Mesenchymal stem cell (in vitro differentiated cells and primary cell): ENCODE results near the gene PPP6R3.
A peak's percentile ranks its signal among the peaks of the same experiment; 100 is the strongest.

Experiments used
- DNase-seq: peaks from one replicate; pipeline ENCODE4 v3.0.0-alpha.2; 2013
- H2AFZ ChIP-seq: one replicate; pipeline ENCODE4 v1.6.1; 2013; ENCODE audit warnings: low read depth, mild to moderate bottlenecking, control low read depth, inconsistent platforms, low read length, moderate library complexity
- H2AK5ac ChIP-seq: 2 replicates; pipeline ENCODE4 v1.6.1; 2013; ENCODE audit warnings: low read length, moderate library complexity, mild to moderate bottlenecking, inconsistent platforms; ENCODE audit not compliant: severe bottlenecking
- H2BK120ac ChIP-seq: one replicate; pipeline ENCODE4 v1.6.1; 2013; ENCODE audit warnings: low read depth, mild to moderate bottlenecking, inconsistent platforms, low read length, moderate library complexity
- H2BK12ac ChIP-seq, 2 experiments: one replicate each; pipeline ENCODE4 v1.6.1; 2013; ENCODE audit warnings: inconsistent platforms in 2 of 2, low read length in 2 of 2, mild to moderate bottlenecking in 2 of 2, moderate library complexity in 2 of 2, control low read depth in 1 of 2
- H2BK15ac ChIP-seq: one replicate; pipeline ENCODE4 v1.6.1; 2013; ENCODE audit warnings: mild to moderate bottlenecking, low read depth, inconsistent platforms; ENCODE audit not compliant: poor library complexity, severe bottlenecking
- H2BK5ac ChIP-seq: 2 replicates; pipeline ENCODE4 v1.6.1; 2013; ENCODE audit warnings: low read depth, mild to moderate bottlenecking, low read length, control low read depth, inconsistent platforms; ENCODE audit not compliant: poor library complexity, severe bottlenecking
- H3K14ac ChIP-seq, 2 experiments: one replicate each; pipeline ENCODE4 v1.6.1; 2013; ENCODE audit warnings: inconsistent platforms in 2 of 2, low read length in 2 of 2, control low read depth in 1 of 2, mild to moderate bottlenecking in 1 of 2, moderate library complexity in 1 of 2
- H3K18ac ChIP-seq, 2 experiments: one replicate each; pipeline ENCODE4 v1.6.1; 2013; ENCODE audit warnings: inconsistent platforms in 2 of 2, low read length in 2 of 2, control low read depth in 1 of 2, low read depth in 1 of 2, mild to moderate bottlenecking in 1 of 2
- H3K23ac ChIP-seq, 2 experiments: one replicate each; pipeline ENCODE4 v1.6.1; 2013; ENCODE audit warnings: inconsistent platforms in 2 of 2, low read length in 2 of 2, mild to moderate bottlenecking in 2 of 2, moderate library complexity in 2 of 2, control low read depth in 1 of 2
- H3K27ac ChIP-seq: 2 replicates; pipeline ENCODE4 v1.5.1; 2013; ENCODE audit warnings: mild to moderate bottlenecking, moderate library complexity, low read length, control low read depth, inconsistent platforms; ENCODE audit not compliant: poor library complexity, severe bottlenecking
- H3K27me3 ChIP-seq, 2 experiments: 2 replicates each; pipeline versions ENCODE4 v1.6.1 to v1.7.0; 2013; ENCODE audit warnings: low read length in 2 of 2, mild to moderate bottlenecking in 2 of 2, moderate library complexity in 2 of 2, control low read depth in 1 of 2, inconsistent platforms in 1 of 2; ENCODE audit not compliant: control insufficient read depth in 1 of 2, insufficient read depth in 1 of 2
- H3K36me3 ChIP-seq, 2 experiments: 2 replicates each; pipeline versions ENCODE4 v1.6.1 to v1.7.0; 2013; ENCODE audit warnings: low read length in 2 of 2, control low read depth in 1 of 2, inconsistent platforms in 1 of 2, low read depth in 1 of 2, mild to moderate bottlenecking in 1 of 2; ENCODE audit not compliant: insufficient read depth in 2 of 2, control insufficient read depth in 1 of 2
- H3K4ac ChIP-seq, 2 experiments: one replicate each; pipeline ENCODE4 v1.6.1; 2013; ENCODE audit warnings: inconsistent platforms in 2 of 2, low read length in 2 of 2, mild to moderate bottlenecking in 2 of 2, moderate library complexity in 2 of 2, control low read depth in 1 of 2, low read depth in 1 of 2
- H3K4me1 ChIP-seq: 2 replicates; pipeline ENCODE4 v1.6.1; 2013; ENCODE audit warnings: low read depth, low read length, control low read depth; ENCODE audit not compliant: control insufficient read depth, insufficient read depth
- H3K4me2 ChIP-seq: 2 replicates; pipeline ENCODE4 v1.6.1; 2013; ENCODE audit warnings: low read length, mild to moderate bottlenecking, inconsistent platforms; ENCODE audit not compliant: poor library complexity, severe bottlenecking
- H3K4me3 ChIP-seq, 2 experiments: 2 replicates each; pipeline versions ENCODE4 v1.5.1 to v1.7.0; 2013; ENCODE audit warnings: low read length in 2 of 2, mild to moderate bottlenecking in 2 of 2, control low read depth in 1 of 2, low read depth in 1 of 2; ENCODE audit not compliant: insufficient read depth in 1 of 2
- H3K79me1 ChIP-seq: replicated peaks from 2 replicates; pipeline ENCODE4 v1.6.1; 2013; ENCODE audit warnings: mild to moderate bottlenecking, control low read depth, low read length, inconsistent platforms; ENCODE audit not compliant: poor library complexity, severe bottlenecking
- H3K9ac ChIP-seq: 2 replicates; pipeline ENCODE4 v1.7.0; 2013; ENCODE audit warnings: mild to moderate bottlenecking, low read length, moderate library complexity
- H3K9me3 ChIP-seq: 2 replicates; pipeline ENCODE4 v1.7.0; 2013; ENCODE audit warnings: mild to moderate bottlenecking, low read length; ENCODE audit not compliant: control insufficient read depth
- H4K8ac ChIP-seq: one replicate; pipeline ENCODE4 v1.6.1; 2013; ENCODE audit warnings: inconsistent platforms, mild to moderate bottlenecking, low read length, moderate library complexity
- H4K91ac ChIP-seq: one replicate; pipeline ENCODE4 v1.6.1; 2013; ENCODE audit warnings: mild to moderate bottlenecking, low read length, inconsistent platforms
- WGBS: methylation state at CpG from one replicate; pipeline ENCODE4 v1.1.7; 2013; ENCODE audit warnings: mixed read lengths; 5-methylcytosine and 5-hydroxymethylcytosine counted together

Gene PPP6R3

GRCh38 chr11:68480193-68480592 lies 19.6 kb downstream of the PPP6R3 start:
- no peak overlapping the region for H2BK15ac ChIP-seq
- no peak overlapping the region for H3K4me2 ChIP-seq
- H3K36me3 ChIP-seq, result no peaks in the 10 kb centered on the region
- no peak overlapping the region for H3K18ac ChIP-seq
- no peak for DNase-seq
- no peak overlapping the region for H2AK5ac ChIP-seq
- H3K14ac ChIP-seq, result no peak overlapping the region
- no peak overlapping the region for H3K23ac ChIP-seq
- no peak overlapping the region for H4K8ac ChIP-seq
- H3K79me1 ChIP-seq, result no peaks in the 10 kb centered on the region
- no peaks in the 10 kb centered on the region for H3K27me3 ChIP-seq
- WGBS, result over 99% methylated on average over 2 of the region's 2 CpGs
- H2BK120ac ChIP-seq, result no peak overlapping the region
- H3K4ac ChIP-seq, result no peak overlapping the region
- H3K4me3 ChIP-seq, result no peak overlapping the region
- H3K27ac ChIP-seq, result no peak overlapping the region
- H4K91ac ChIP-seq, result no peak overlapping the region
- H3K4me1 ChIP-seq, result no peaks in the 10 kb centered on the region
- no peak overlapping the region for H2AFZ ChIP-seq
- no peak overlapping the region for H3K9ac ChIP-seq
- no peak overlapping the region for H2BK12ac ChIP-seq
- H2BK5ac ChIP-seq, result no peak overlapping the region
- no peaks in the 10 kb centered on the region for H3K9me3 ChIP-seq

DNA sequence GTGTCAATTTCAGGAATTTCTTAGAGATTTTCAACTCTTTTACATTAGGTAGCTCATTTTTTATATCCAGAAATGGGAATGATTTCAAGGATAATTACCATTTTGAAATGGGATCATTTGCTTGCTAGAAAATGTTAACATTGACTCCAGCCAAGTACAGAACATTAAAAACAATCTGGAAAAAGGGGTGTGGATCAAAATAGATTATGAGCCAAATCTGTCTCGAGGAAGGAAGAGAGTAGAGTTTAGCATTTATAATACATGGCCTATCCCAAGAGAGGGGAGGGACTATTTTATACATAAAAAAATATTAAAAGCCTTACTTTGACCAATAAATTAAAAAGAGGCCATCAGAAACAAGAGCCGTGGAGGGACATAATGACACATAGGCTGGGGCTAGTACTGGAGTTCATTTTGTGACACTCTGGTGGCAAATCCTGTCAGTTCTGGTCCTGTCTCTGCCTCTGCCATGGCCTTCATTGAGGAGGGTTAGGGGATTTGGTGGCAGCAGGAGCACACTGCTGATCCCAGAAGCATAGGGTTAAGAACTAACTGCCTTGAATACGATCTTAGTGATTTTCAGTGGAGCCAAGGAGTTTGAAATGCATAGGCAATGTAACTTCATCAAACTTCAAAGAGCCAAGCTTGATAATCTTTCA lies 20.4 kb downstream of the PPP6R3 start:
- H3K4ac ChIP-seq, result no peak overlapping the region
- no peak for DNase-seq
- H3K14ac ChIP-seq, result no peak overlapping the region
- H3K27ac ChIP-seq, result no peak overlapping the region
- no peaks in the 10 kb centered on the region for H3K27me3 ChIP-seq
- H2BK120ac ChIP-seq, result no peak overlapping the region
- no peak overlapping the region for H2BK5ac ChIP-seq
- H4K91ac ChIP-seq, result no peak overlapping the region
- H3K18ac ChIP-seq, result no peak overlapping the region
- H2BK15ac ChIP-seq, result no peak overlapping the region
- H3K79me1 ChIP-seq, result no peaks in the 10 kb centered on the region
- H3K4me1 ChIP-seq, result no peaks in the 10 kb centered on the region
- no peak overlapping the region for H3K4me2 ChIP-seq
- no peak overlapping the region for H3K4me3 ChIP-seq
- H2AFZ ChIP-seq, result no peak overlapping the region
- 94% methylated on average over 2 of the region's 3 CpGs for WGBS
- H2AK5ac ChIP-seq, result no peak overlapping the region
- no peak overlapping the region for H2BK12ac ChIP-seq
- H3K9ac ChIP-seq, result no peak overlapping the region
- no peaks in the 10 kb centered on the region for H3K36me3 ChIP-seq
- peak overlapping the region in 1 of 2 experiments; percentile 96 for H3K23ac ChIP-seq
- H4K8ac ChIP-seq, result no peak overlapping the region
- no peaks in the 10 kb centered on the region for H3K9me3 ChIP-seq

GRCh38 chr11:68481579-68482240 lies 21.2 kb downstream of the PPP6R3 start:
- Histone ChIP-seq H2BK12ac (no peak overlapping the region), H3K27me3 (no peaks in the 10 kb centered on the region), H3K4me1 (no peaks in the 10 kb centered on the region), H4K91ac (no peak overlapping the region), H3K18ac (no peak overlapping the region), H3K23ac (no peak overlapping the region), H3K4me2 (no peak overlapping the region), H3K36me3 (no peaks in the 10 kb centered on the region), H2BK15ac (no peak overlapping the region), H2AK5ac (no peak overlapping the region), H2BK5ac (no peak overlapping the region), H3K14ac (no peak overlapping the region), H3K9me3 (no peaks in the 10 kb centered on the region), H3K79me1 (no peaks in the 10 kb centered on the region), H2BK120ac (no peak overlapping the region), H3K27ac (no peak overlapping the region), H3K9ac (no peak overlapping the region), H2AFZ (no peak overlapping the region), H3K4ac (no peak overlapping the region), H4K8ac (no peak overlapping the region), H3K4me3 (no peak overlapping the region)
- DNase-seq, result no peak
- WGBS, result 86% methylated on average over 5 of the region's 6 CpGs

DNA sequence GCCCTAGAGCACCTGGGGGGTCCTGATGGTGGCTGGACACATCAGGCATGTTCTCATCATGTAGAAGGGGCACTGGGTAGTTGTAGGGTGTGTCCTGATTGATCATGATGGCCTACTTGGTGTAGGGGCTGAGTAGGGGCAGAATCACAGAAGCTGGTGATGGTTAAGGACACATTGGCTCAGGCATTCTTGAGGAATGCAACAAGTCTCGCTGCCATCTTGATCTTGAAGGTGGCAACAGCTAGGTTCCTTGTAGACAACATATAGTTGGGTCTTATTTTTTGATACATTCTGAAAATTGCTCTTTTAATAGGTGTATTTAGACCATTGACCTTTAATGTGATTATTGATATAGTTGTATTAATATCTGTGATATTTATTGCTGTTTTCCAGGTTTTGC lies 28.1 kb downstream of the PPP6R3 start:
- H2AFZ ChIP-seq, result no peak overlapping the region
- 100% methylated on average over 1 of the region's 1 CpG for WGBS
- H2BK12ac ChIP-seq, result no peak overlapping the region
- H3K4me3 ChIP-seq, result no peak overlapping the region
- H3K23ac ChIP-seq, result no peak overlapping the region
- no peak overlapping the region for H4K8ac ChIP-seq
- H3K9me3 ChIP-seq, result no peaks in the 10 kb centered on the region
- H3K18ac ChIP-seq, result no peak overlapping the region
- H3K9ac ChIP-seq, result no peak overlapping the region
- DNase-seq, result no peak
- no peaks in the 10 kb centered on the region for H3K36me3 ChIP-seq
- H2BK15ac ChIP-seq, result no peak overlapping the region
- H3K4me1 ChIP-seq, result peaks cover 2% of the 10 kb centered on the region
- H3K27ac ChIP-seq, result no peak overlapping the region
- no peak overlapping the region for H3K4ac ChIP-seq
- no peak overlapping the region for H3K14ac ChIP-seq
- no peaks in the 10 kb centered on the region for H3K79me1 ChIP-seq
- no peak overlapping the region for H4K91ac ChIP-seq
- H3K27me3 ChIP-seq, result no peaks in the 10 kb centered on the region
- no peak overlapping the region for H3K4me2 ChIP-seq
- no peak overlapping the region for H2BK5ac ChIP-seq
- no peak overlapping the region for H2AK5ac ChIP-seq
- H2BK120ac ChIP-seq, result no peak overlapping the region
